ENCODE data around the gene FOXL1.

DNA sequence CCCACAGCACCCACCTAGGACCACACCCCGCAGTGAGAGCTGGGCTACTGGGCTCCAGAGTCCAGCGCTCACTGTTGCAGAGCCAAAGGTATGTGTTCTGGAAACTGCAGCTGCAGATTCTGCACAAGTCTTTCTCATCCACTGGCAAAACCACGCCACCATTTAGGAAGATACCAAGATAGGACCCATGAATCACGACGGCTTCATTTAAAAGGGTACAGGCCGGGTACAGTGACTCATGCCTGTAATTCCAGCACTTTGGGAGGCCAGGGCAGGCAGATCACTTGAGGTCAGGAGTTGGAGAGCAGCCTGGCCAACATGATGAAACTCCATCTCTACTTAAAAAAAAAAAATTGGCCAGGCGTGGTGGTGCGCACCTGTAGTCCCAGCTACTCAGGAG is 49.2 kb upstream of the FOXL1 start:
- no peak for TF ChIP-seq ZNF773 (CRISPR knock-in tag; IDR thresholded peaks at IDR 0.05; ENCODE audit: borderline replicate concordance)
- no peak for TF ChIP-seq PAWR (CRISPR knock-in tag; IDR thresholded peaks at IDR 0.05; ENCODE audit: borderline replicate concordance)
- no peak for TF ChIP-seq EZH2 (conservative IDR thresholded peaks at IDR 0.05; ENCODE audit: low read depth, low read length)
- no peak for TF ChIP-seq CREM (IDR thresholded peaks at IDR 0.05)
- no peak for TF ChIP-seq CREM (CRISPR knock-in tag; IDR thresholded peaks at IDR 0.05)
- TF ChIP-seq EP300 (IDR thresholded peaks at IDR 0.05; ENCODE audit: low read depth in 2 of 2, low read length in 2 of 2) = no peak
- TF ChIP-seq EP300 (CRISPR knock-in tag; IDR thresholded peaks at IDR 0.05; ENCODE audit: borderline replicate concordance) = no peak
